ENCODE measurements around the gene CCDC24. TPM values are rescaled to one million over a fixed set of nuclear protein-coding genes. Genes with fewer than 3 reads are reported as not detected.

Gene CCDC24
- total RNA-seq, 3 donors from 2014 or later (not counting 1 experiment from before 2014, with no cell fraction given) = 3.8 to 5.2 (median 3.9) TPM

GRCh38 chr1:43977376-43978263 is 13.8 kb upstream of the CCDC24 start:
- TF ChIP-seq CTCF (IDR thresholded peaks at IDR 0.05) = no peak
- no peaks in the 10 kb centered on the region for H3K9me3 ChIP-seq (ENCODE audit: control insufficient read depth, insufficient read depth, low read length)
- H3K36me3 ChIP-seq (ENCODE audit: control insufficient read depth, insufficient read depth, low read length) = peaks cover 18% of the 10 kb centered on the region
- Mint-ChIP-seq H3K36me3 (peaks cover 9% of the 10 kb centered on the region), H3K4me3 (peak overlapping the region; percentile 56), H3K27ac (peak overlapping the region in 1 of 2 donors; percentile 91), H3K9me3 (no peaks in the 10 kb centered on the region), H3K27me3 (ENCODE audit: low read depth in 2 of 2) (no peaks in the 10 kb centered on the region), H3K4me1 (peaks cover 41 to 68% of the 10 kb centered on the region in 2 donors)
- no peak overlapping the region for H3K4me3 ChIP-seq (ENCODE audit: low read length)
- DNase-seq (no peak), ATAC-seq (no peak)
- H3K27ac ChIP-seq (ENCODE audit: low read length) = no peak overlapping the region
- H3K27me3 ChIP-seq (ENCODE audit: control insufficient read depth, insufficient read depth, low read length) = no peaks in the 10 kb centered on the region
- intact Hi-C loops (cut with micrococcal nuclease) = no loop called here
- H3K4me1 ChIP-seq (ENCODE audit: control insufficient read depth, insufficient read depth, low read length) = peaks cover 49% of the 10 kb centered on the region
- 96% methylated on average over 7 of the region's 9 CpGs for WGBS (ENCODE audit: insufficient coverage)

DNA sequence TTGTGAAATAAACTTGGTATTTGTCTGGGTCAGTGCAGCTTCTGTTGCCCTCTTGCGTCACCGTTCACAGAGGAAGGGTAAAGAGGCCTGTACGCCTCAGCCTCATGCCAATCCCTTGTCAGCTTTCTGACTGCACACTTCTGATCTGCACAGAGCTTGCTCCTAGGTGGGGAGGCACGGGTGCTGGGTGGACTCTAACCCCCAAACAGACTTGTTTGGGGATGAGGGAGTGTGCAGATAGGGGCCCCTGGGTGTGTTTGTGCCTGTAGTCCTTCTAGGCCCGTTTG is 13.2 kb upstream of the CCDC24 start:
- DNase-seq (no peak), ATAC-seq (no peak)
- TF ChIP-seq CTCF (IDR thresholded peaks at IDR 0.05) = no peak
- Histone ChIP-seq H3K27ac (ENCODE audit: low read length) (no peak overlapping the region), H3K36me3 (ENCODE audit: control insufficient read depth, insufficient read depth, low read length) (peaks cover 18% of the 10 kb centered on the region), H3K9me3 (ENCODE audit: control insufficient read depth, insufficient read depth, low read length) (no peaks in the 10 kb centered on the region), H3K4me1 (ENCODE audit: control insufficient read depth, insufficient read depth, low read length) (peaks cover 49% of the 10 kb centered on the region), H3K27me3 (ENCODE audit: control insufficient read depth, insufficient read depth, low read length) (no peaks in the 10 kb centered on the region), H3K4me3 (ENCODE audit: low read length) (no peak overlapping the region)
- H3K4me1 Mint-ChIP-seq = peaks cover 40 to 73% of the 10 kb centered on the region in 2 donors
- H3K9me3 Mint-ChIP-seq = no peaks in the 10 kb centered on the region
- peaks cover 9% of the 10 kb centered on the region for H3K36me3 Mint-ChIP-seq
- intact Hi-C loops (cut with micrococcal nuclease) = no loop called here
- peak overlapping the region; percentile 76 for H3K4me3 Mint-ChIP-seq
- 79% methylated on average over 5 of the region's 5 CpGs for WGBS (ENCODE audit: insufficient coverage)
- H3K27me3 Mint-ChIP-seq (ENCODE audit: low read depth in 2 of 2) = no peaks in the 10 kb centered on the region
- no peak overlapping the region for H3K27ac Mint-ChIP-seq

GRCh38 chr1:43978551-43979260 is 12.7 kb upstream of the CCDC24 start, which contains the start of gene B4GALT2:
TSS of gene B4GALT2 (plus strand) at chr1:43979210. CDS start at chr1:43981161, 1,951 bp downstream.
- Mint-ChIP-seq H3K4me1 (peaks cover 35 to 70% of the 10 kb centered on the region in 2 donors), H3K4me3 (peak within 1 kb of the TSS; percentile 90), H3K9me3 (no peaks in the 10 kb centered on the region), H3K27ac (peak within 1 kb of the TSS in 1 of 2 donors; percentile 60), H3K27me3 (ENCODE audit: low read depth in 2 of 2) (no peaks in the 10 kb centered on the region), H3K36me3 (peaks cover 9% of the 10 kb centered on the region)
- ATAC-seq (peak in 2 of 3 donors; percentile 28 to 32), DNase-seq (peak; percentile 53 to 63)
- Histone ChIP-seq H3K36me3 (ENCODE audit: control insufficient read depth, insufficient read depth, low read length) (peaks cover 18% of the 10 kb centered on the region), H3K27ac (ENCODE audit: low read length) (no peak within 1 kb of the TSS), H3K9me3 (ENCODE audit: control insufficient read depth, insufficient read depth, low read length) (no peaks in the 10 kb centered on the region), H3K27me3 (ENCODE audit: control insufficient read depth, insufficient read depth, low read length) (no peaks in the 10 kb centered on the region), H3K4me1 (ENCODE audit: control insufficient read depth, insufficient read depth, low read length) (peaks cover 49% of the 10 kb centered on the region), H3K4me3 (ENCODE audit: low read length) (peak within 1 kb of the TSS; percentile 39)
- WGBS (ENCODE audit: insufficient coverage) = 8% methylated on average over 54 of the region's 54 CpGs
- TF ChIP-seq CTCF (IDR thresholded peaks at IDR 0.05) = no peak
- intact Hi-C loops (cut with micrococcal nuclease) = no loop called here
